Measurements from ENCODE around the gene RAP2A. TPM values are rescaled to one million over a fixed set of nuclear protein-coding genes. Genes with fewer than 3 reads are reported as not detected.

Gene RAP2A
- total RNA-seq, 1 experiment from 2014 or later, result 33.4 TPM

DNA sequence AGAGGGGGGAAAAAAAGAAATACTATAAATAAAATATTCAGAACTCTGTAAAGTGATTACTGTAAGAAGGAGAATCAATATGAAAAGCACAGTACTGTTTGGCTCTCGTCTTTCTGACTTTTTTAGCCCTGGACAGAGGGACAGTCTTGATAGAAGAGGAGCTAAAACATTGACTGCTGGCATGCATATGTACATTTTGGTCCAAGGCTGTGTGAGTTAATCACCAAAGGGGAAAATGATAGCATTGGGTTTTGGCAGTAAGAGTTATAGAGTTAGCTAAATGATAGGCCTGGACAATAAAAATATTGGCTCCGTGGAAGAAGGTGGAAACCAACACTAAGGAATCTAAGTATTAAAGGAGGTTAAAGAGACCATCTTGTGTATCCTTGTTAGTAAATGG, 50.3 kb downstream of the RAP2A start:
- Mint-ChIP-seq H3K4me1 (ENCODE audit: insufficient read depth, unreplicated experiment) (no peaks in the 10 kb centered on the region), H3K9me3 (ENCODE audit: unreplicated experiment) (no peaks in the 10 kb centered on the region), H3K27me3 (ENCODE audit: insufficient read depth, unreplicated experiment) (no peaks in the 10 kb centered on the region), H3K4me3 (ENCODE audit: unreplicated experiment) (no peak overlapping the region), H3K27ac (ENCODE audit: low read depth, unreplicated experiment) (no peak overlapping the region), H3K36me3 (ENCODE audit: insufficient read depth, unreplicated experiment) (no peaks in the 10 kb centered on the region)
- no TSS peak for BruUV-seq (replicated peaks)
- TF ChIP-seq, protein P1, sequence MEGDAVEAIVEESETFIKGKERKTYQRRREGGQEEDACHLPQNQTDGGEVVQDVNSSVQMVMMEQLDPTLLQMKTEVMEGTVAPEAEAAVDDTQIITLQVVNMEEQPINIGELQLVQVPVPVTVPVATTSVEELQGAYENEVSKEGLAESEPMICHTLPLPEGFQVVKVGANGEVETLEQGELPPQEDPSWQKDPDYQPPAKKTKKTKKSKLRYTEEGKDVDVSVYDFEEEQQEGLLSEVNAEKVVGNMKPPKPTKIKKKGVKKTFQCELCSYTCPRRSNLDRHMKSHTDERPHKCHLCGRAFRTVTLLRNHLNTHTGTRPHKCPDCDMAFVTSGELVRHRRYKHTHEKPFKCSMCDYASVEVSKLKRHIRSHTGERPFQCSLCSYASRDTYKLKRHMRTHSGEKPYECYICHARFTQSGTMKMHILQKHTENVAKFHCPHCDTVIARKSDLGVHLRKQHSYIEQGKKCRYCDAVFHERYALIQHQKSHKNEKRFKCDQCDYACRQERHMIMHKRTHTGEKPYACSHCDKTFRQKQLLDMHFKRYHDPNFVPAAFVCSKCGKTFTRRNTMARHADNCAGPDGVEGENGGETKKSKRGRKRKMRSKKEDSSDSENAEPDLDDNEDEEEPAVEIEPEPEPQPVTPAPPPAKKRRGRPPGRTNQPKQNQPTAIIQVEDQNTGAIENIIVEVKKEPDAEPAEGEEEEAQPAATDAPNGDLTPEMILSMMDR (IDR thresholded peaks at IDR 0.05; ENCODE audit: unreplicated experiment), result no peak
- CTCF ChIA-PET, result interaction anchor here (0.5 to 1.2 kb wide), 5 partner anchors 13 to 1584 kb away, joined by 3 to 4 read pairs (median 4); no protein-coding TSS in a partner anchor
- POLR2A ChIA-PET, result interaction anchor here (0.7 to 1.1 kb wide), 2 partner anchors 9 to 125 kb away, joined by 3 to 4 read pairs; no protein-coding TSS in a partner anchor
- no peak for DNase-seq (ENCODE audit: unreplicated experiment)
- intact Hi-C loops (cut with micrococcal nuclease), result no loop called here

DNA sequence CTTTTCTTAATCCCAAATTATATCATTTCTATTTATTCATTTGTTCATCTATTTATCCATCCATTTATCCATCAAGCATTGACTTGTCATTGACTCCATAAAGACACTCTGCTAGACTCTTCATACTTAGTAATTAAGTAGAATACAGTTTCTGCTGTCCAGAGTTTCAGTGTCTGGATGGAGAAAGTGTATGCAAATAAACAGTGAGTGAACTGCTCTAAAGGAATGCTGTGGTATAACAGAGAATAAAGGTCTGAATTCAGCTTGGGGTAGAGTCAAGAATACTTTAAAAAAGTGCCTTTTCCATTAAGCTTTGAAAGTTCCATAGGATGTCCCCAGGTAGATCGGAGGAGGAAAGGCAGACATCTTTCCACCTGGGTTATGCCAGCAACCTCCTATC, 51.4 kb downstream of the RAP2A start:
- Mint-ChIP-seq H3K4me3 (ENCODE audit: unreplicated experiment) (no peak overlapping the region), H3K27me3 (ENCODE audit: insufficient read depth, unreplicated experiment) (no peaks in the 10 kb centered on the region), H3K36me3 (ENCODE audit: insufficient read depth, unreplicated experiment) (no peaks in the 10 kb centered on the region), H3K27ac (ENCODE audit: low read depth, unreplicated experiment) (no peak overlapping the region), H3K9me3 (ENCODE audit: unreplicated experiment) (no peaks in the 10 kb centered on the region), H3K4me1 (ENCODE audit: insufficient read depth, unreplicated experiment) (no peaks in the 10 kb centered on the region)
- ChIA-PET POLR2A (interaction anchor here (1.1 kb wide), 1 partner anchor 126 kb away, joined by 3 read pairs; no protein-coding TSS in a partner anchor), CTCF (interaction anchor here (1.2 kb wide), 1 partner anchor 12 kb away, joined by 4 read pairs; no protein-coding TSS in a partner anchor)
- BruUV-seq (replicated peaks), result no TSS peak
- intact Hi-C loops (cut with micrococcal nuclease), result no loop called here
- TF ChIP-seq, protein P1 (IDR thresholded peaks at IDR 0.05; ENCODE audit: unreplicated experiment), result no peak
- DNase-seq (ENCODE audit: unreplicated experiment), result no peak

DNA sequence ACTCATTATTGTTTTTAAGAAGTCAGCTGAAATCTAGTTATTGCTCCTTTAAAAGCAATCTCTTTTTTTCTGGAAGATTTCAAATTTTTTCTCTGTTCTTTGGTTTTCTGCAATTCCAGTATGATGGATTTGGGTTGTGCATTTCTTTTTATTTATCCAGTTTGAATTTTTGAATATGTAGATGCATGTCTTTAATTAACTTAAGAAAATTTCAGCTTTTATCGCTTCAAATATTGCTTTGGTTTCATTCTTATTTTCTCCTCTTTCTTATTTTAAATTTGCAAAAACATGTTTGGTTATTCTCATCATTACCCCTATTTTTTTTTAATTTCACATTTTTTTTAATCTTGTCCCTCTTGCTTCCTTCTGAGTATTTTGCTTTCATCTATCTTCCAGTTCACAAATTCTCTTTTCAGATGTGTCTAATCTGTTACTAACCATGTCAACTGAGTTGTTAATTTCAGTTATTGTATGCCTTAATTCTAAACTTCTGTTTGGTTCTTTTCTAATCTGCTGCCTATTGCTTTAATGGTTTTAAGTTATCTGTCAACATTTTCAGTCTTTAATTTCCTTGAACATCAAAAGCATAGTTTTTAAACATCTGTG, 56.8 kb downstream of the RAP2A start:
- Mint-ChIP-seq H3K4me3 (ENCODE audit: unreplicated experiment) (no peak overlapping the region), H3K4me1 (ENCODE audit: insufficient read depth, unreplicated experiment) (peaks cover 6% of the 10 kb centered on the region), H3K36me3 (ENCODE audit: insufficient read depth, unreplicated experiment) (no peaks in the 10 kb centered on the region), H3K27ac (ENCODE audit: low read depth, unreplicated experiment) (no peak overlapping the region), H3K9me3 (ENCODE audit: unreplicated experiment) (peaks cover 9% of the 10 kb centered on the region), H3K27me3 (ENCODE audit: insufficient read depth, unreplicated experiment) (no peaks in the 10 kb centered on the region)
- TF ChIP-seq, protein P1 (IDR thresholded peaks at IDR 0.05; ENCODE audit: unreplicated experiment), result no peak
- no TSS peak for BruUV-seq (replicated peaks)
- ChIA-PET POLR2A (interaction anchor here (0.7 kb wide), 1 partner anchor 564 kb away, joined by 3 read pairs; no protein-coding TSS in a partner anchor), CTCF (no interaction called here)
- intact Hi-C loops (cut with micrococcal nuclease), result no loop called here
- no peak for DNase-seq (ENCODE audit: unreplicated experiment)

DNA sequence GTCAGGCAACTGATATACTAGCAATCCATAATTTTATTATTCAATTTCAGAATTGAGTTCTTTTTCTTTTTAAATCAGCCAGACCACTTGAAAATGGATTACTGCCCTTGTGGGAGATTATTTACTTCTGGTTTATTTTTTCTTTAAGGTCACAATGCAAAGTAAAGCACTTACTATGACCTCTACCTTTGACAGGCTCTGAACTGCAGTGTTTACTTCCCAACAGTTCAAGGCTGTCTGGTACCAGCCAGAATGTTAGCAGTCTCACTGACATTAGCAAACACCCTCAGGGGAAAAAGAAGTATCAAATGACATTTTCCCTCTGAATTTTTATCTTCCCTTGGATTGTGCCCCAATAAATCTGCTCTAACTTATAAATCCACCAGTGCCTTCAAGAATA, 57.5 kb downstream of the RAP2A start:
- H3K4me1 Mint-ChIP-seq (ENCODE audit: insufficient read depth, unreplicated experiment), result peaks cover 6% of the 10 kb centered on the region
- peaks cover 9% of the 10 kb centered on the region for H3K9me3 Mint-ChIP-seq (ENCODE audit: unreplicated experiment)
- POLR2A ChIA-PET, result no interaction called here
- no TSS peak for BruUV-seq (replicated peaks)
- no peaks in the 10 kb centered on the region for H3K36me3 Mint-ChIP-seq (ENCODE audit: insufficient read depth, unreplicated experiment)
- CTCF ChIA-PET, result no interaction called here
- no peaks in the 10 kb centered on the region for H3K27me3 Mint-ChIP-seq (ENCODE audit: insufficient read depth, unreplicated experiment)
- H3K27ac Mint-ChIP-seq (ENCODE audit: low read depth, unreplicated experiment), result no peak overlapping the region
- DNase-seq (ENCODE audit: unreplicated experiment), result no peak
- TF ChIP-seq, protein P1 (IDR thresholded peaks at IDR 0.05; ENCODE audit: unreplicated experiment), result no peak
- intact Hi-C loops (cut with micrococcal nuclease), result no loop called here
- H3K4me3 Mint-ChIP-seq (ENCODE audit: unreplicated experiment), result no peak overlapping the region
